NCI-H2227 treated with DMSO at 0.1 percent for 48 hours (cell line): ENCODE results near the gene PDZD11.
A peak's percentile ranks its signal among the peaks of the same experiment; 100 is the strongest.
"Not testable (repeated sequence)": the region's sequence is repeated elsewhere in the genome, so short reads cannot be mapped to it uniquely, and the experiment has no call there.

Experiments
- DNase-seq: peaks from one replicate; lab custom pipeline; 2025; lab: John Stamatoyannopoulos, UW

Gene PDZD11

GRCh38 chrX:70257423-70258288 is 32.1 kb downstream of the PDZD11 start:
- DNase-seq = no peak

DNA sequence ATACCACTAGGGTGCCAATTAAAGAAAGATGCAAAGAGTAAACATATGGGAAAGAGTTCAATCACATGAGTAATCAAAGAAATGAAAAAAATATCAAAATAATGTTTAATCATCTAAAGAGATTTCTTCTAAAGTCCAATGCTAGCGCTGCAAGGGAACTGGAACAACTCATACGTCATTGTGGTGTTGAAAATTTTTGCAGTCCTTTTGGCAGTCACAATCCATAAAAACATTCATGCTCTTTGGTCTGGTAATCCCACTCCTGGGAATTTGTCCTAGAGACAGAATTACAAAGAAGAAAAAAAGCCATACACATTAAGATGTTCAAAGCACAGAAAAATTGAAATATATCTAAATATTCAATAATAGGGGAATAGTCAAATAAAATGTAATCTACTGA is 34.3 kb downstream of the PDZD11 start:
- no peak for DNase-seq

DNA sequence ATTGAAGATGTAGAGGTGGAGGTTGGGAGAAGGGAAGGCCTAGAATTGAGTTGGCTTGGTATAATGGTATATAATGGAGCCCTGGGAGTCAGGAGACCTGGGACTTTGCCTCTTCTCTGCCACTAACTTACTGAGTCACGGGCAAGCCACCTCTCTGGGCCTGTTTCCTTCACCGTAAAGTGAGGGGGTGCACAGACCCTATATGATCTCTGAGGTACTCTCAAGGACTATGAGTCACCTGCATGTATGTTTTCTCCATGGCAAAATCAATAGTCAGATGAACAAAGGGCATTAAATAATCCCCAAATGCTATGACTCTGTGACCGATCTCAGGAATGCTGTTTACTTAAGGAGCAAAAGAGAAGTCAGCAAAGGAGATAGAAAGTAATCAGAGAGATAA is 34.8 kb downstream of the PDZD11 start:
- no peak for DNase-seq

DNA sequence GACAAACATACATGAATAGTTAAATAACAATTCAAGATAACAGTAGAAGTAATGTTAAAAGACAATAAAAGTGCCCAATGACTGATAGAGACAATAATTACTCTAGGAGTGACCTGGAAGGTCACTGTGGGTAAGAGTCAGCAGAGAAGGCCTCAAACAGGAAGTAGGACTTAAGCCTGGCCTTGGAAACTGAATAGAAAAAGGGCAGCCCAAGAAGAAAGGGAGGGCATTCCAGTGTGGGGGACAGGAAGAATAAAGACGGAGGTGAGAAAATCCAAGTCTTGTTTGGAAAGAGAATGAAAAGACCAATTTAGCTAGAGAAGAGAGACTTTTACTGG is 35.7 kb downstream of the PDZD11 start:
- no peak for DNase-seq

DNA sequence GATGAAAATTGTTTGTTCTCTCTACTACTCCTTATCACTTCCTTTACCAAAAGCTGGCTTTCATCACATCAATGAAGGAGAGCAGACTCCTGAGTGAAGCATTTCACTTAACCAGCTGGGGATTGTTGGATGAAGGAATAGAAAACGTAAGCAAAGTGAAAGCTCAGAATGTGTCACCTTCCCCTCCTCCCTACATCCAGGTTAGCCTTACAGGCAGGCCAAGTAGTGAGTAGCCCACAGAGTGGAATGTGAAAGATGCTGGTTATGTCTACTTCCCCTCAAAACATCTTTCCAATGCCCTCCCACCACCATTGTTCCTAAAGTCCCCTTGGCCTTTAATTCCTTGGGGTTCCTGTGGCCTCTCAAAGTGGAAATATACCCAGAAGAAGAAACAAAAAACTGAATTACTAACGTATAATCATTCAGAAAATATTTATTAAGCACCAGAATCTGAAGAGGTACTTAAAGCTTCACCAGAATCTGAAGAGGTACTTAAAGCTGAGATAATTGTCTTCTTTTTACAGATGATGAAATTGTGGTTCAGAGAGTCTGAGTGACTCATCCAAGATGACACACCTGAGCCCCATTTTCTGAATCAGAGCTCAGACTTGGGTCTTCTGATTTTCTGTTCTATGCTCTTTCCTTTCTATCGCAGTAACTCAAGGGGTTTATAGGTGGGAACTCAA is 36.2 kb downstream of the PDZD11 start:
- peak; percentile 68 for DNase-seq

- DNase-seq = no peak
Observed at GRCh38 chrX:70252491-70252890, 37.2 kb downstream of the PDZD11 start.

- DNase-seq = no peak
Observed at GRCh38 chrX:70247252-70247651, 42.5 kb downstream of the PDZD11 start.

GRCh38 chrX:70244881-70245280 is 44.8 kb downstream of the PDZD11 start:
- no peak for DNase-seq

- DNase-seq = not testable (repeated sequence)
Observed at GRCh38 chrX:70243601-70244000, 46.1 kb downstream of the PDZD11 start.

DNA sequence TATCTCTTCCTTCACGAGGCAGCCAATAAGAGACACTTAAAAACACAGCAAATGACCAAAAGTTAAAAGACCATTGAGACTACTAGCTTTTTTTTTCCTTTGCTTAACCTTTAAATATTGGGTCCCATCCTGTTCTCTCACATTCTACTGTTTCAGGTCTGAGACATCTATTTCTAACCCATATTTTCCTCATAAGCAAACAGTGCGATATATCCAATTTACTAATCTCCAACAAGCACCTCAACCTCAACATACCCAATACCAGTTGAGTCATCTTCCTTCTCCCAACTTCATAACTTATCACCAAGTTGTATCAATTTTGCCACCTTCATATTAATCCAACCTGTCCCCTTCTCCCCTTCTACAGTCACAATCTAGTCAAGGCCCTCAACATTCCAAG is 48.2 kb downstream of the PDZD11 start:
- no peak for DNase-seq

- DNase-seq = no peak
Observed at GRCh38 chrX:70240751-70241150, 49.0 kb downstream of the PDZD11 start.
